Neural progenitor cell (in vitro differentiated cells): ENCODE data around the gene RAI1.

Experiments used
- CTCF ChIP-seq: fragments of 200-600 bp; sonication (generic); IDR thresholded peaks from 2 replicates; pipeline ENCODE4 v1.5.1; 2017; ENCODE audit warnings: antibody characterized with exemption, mild to moderate bottlenecking
- EZH2 ChIP-seq: fragments of 200-600 bp; sonication (generic); IDR thresholded peaks from 2 replicates; pipeline ENCODE4 v1.6.1; 2017; ENCODE audit warnings: antibody characterized with exemption, mild to moderate bottlenecking, moderate library complexity
- EZH2phosphoT487 ChIP-seq: fragments of 200-600 bp; sonication (generic); IDR thresholded peaks from 2 replicates; pipeline ENCODE4 v1.6.1; 2017; ENCODE audit warnings: antibody characterized with exemption

GRCh38 chr17:17757391-17757791 is 76.1 kb downstream of the RAI1 start:
- TF ChIP-seq CTCF (no peak), EZH2 (no peak), EZH2phosphoT487 (no peak)
